Mesenchymal stem cell (in vitro differentiated cells and primary cell): ENCODE measurements around the gene BLOC1S3.

Experiments
- DNase-seq: peaks from one replicate; pipeline ENCODE4 v3.0.0-alpha.2; 2013
- H2AFZ ChIP-seq: one replicate; pipeline ENCODE4 v1.6.1; 2013; ENCODE audit warnings: low read depth, mild to moderate bottlenecking, control low read depth, inconsistent platforms, low read length, moderate library complexity
- H2AK5ac ChIP-seq: 2 replicates; pipeline ENCODE4 v1.6.1; 2013; ENCODE audit warnings: low read length, moderate library complexity, mild to moderate bottlenecking, inconsistent platforms; ENCODE audit not compliant: severe bottlenecking
- H2BK120ac ChIP-seq: one replicate; pipeline ENCODE4 v1.6.1; 2013; ENCODE audit warnings: low read depth, mild to moderate bottlenecking, inconsistent platforms, low read length, moderate library complexity
- H2BK12ac ChIP-seq, 2 experiments: one replicate each; pipeline ENCODE4 v1.6.1; 2013; ENCODE audit warnings: inconsistent platforms in 2 of 2, low read length in 2 of 2, mild to moderate bottlenecking in 2 of 2, moderate library complexity in 2 of 2, control low read depth in 1 of 2
- H2BK15ac ChIP-seq: one replicate; pipeline ENCODE4 v1.6.1; 2013; ENCODE audit warnings: mild to moderate bottlenecking, low read depth, inconsistent platforms; ENCODE audit not compliant: poor library complexity, severe bottlenecking
- H2BK5ac ChIP-seq: 2 replicates; pipeline ENCODE4 v1.6.1; 2013; ENCODE audit warnings: low read depth, mild to moderate bottlenecking, low read length, control low read depth, inconsistent platforms; ENCODE audit not compliant: poor library complexity, severe bottlenecking
- H3K14ac ChIP-seq, 2 experiments: one replicate each; pipeline ENCODE4 v1.6.1; 2013; ENCODE audit warnings: inconsistent platforms in 2 of 2, low read length in 2 of 2, control low read depth in 1 of 2, mild to moderate bottlenecking in 1 of 2, moderate library complexity in 1 of 2
- H3K18ac ChIP-seq, 2 experiments: one replicate each; pipeline ENCODE4 v1.6.1; 2013; ENCODE audit warnings: inconsistent platforms in 2 of 2, low read length in 2 of 2, control low read depth in 1 of 2, low read depth in 1 of 2, mild to moderate bottlenecking in 1 of 2
- H3K23ac ChIP-seq, 2 experiments: one replicate each; pipeline ENCODE4 v1.6.1; 2013; ENCODE audit warnings: inconsistent platforms in 2 of 2, low read length in 2 of 2, mild to moderate bottlenecking in 2 of 2, moderate library complexity in 2 of 2, control low read depth in 1 of 2
- H3K27ac ChIP-seq: 2 replicates; pipeline ENCODE4 v1.5.1; 2013; ENCODE audit warnings: mild to moderate bottlenecking, moderate library complexity, low read length, control low read depth, inconsistent platforms; ENCODE audit not compliant: poor library complexity, severe bottlenecking
- H3K27me3 ChIP-seq, 2 experiments: 2 replicates each; pipeline versions ENCODE4 v1.6.1 to v1.7.0; 2013; ENCODE audit warnings: low read length in 2 of 2, mild to moderate bottlenecking in 2 of 2, moderate library complexity in 2 of 2, control low read depth in 1 of 2, inconsistent platforms in 1 of 2; ENCODE audit not compliant: control insufficient read depth in 1 of 2, insufficient read depth in 1 of 2
- H3K36me3 ChIP-seq, 2 experiments: 2 replicates each; pipeline versions ENCODE4 v1.6.1 to v1.7.0; 2013; ENCODE audit warnings: low read length in 2 of 2, control low read depth in 1 of 2, inconsistent platforms in 1 of 2, low read depth in 1 of 2, mild to moderate bottlenecking in 1 of 2; ENCODE audit not compliant: insufficient read depth in 2 of 2, control insufficient read depth in 1 of 2
- H3K4ac ChIP-seq, 2 experiments: one replicate each; pipeline ENCODE4 v1.6.1; 2013; ENCODE audit warnings: inconsistent platforms in 2 of 2, low read length in 2 of 2, mild to moderate bottlenecking in 2 of 2, moderate library complexity in 2 of 2, control low read depth in 1 of 2, low read depth in 1 of 2
- H3K4me1 ChIP-seq: 2 replicates; pipeline ENCODE4 v1.6.1; 2013; ENCODE audit warnings: low read depth, low read length, control low read depth; ENCODE audit not compliant: control insufficient read depth, insufficient read depth
- H3K4me2 ChIP-seq: 2 replicates; pipeline ENCODE4 v1.6.1; 2013; ENCODE audit warnings: low read length, mild to moderate bottlenecking, inconsistent platforms; ENCODE audit not compliant: poor library complexity, severe bottlenecking
- H3K4me3 ChIP-seq, 2 experiments: 2 replicates each; pipeline versions ENCODE4 v1.5.1 to v1.7.0; 2013; ENCODE audit warnings: low read length in 2 of 2, mild to moderate bottlenecking in 2 of 2, control low read depth in 1 of 2, low read depth in 1 of 2; ENCODE audit not compliant: insufficient read depth in 1 of 2
- H3K79me1 ChIP-seq: replicated peaks from 2 replicates; pipeline ENCODE4 v1.6.1; 2013; ENCODE audit warnings: mild to moderate bottlenecking, control low read depth, low read length, inconsistent platforms; ENCODE audit not compliant: poor library complexity, severe bottlenecking
- H3K9ac ChIP-seq: 2 replicates; pipeline ENCODE4 v1.7.0; 2013; ENCODE audit warnings: mild to moderate bottlenecking, low read length, moderate library complexity
- H3K9me3 ChIP-seq: 2 replicates; pipeline ENCODE4 v1.7.0; 2013; ENCODE audit warnings: mild to moderate bottlenecking, low read length; ENCODE audit not compliant: control insufficient read depth
- H4K8ac ChIP-seq: one replicate; pipeline ENCODE4 v1.6.1; 2013; ENCODE audit warnings: inconsistent platforms, mild to moderate bottlenecking, low read length, moderate library complexity
- H4K91ac ChIP-seq: one replicate; pipeline ENCODE4 v1.6.1; 2013; ENCODE audit warnings: mild to moderate bottlenecking, low read length, inconsistent platforms
- WGBS: methylation state at CpG from one replicate; pipeline ENCODE4 v1.1.7; 2013; ENCODE audit warnings: mixed read lengths; 5-methylcytosine and 5-hydroxymethylcytosine counted together

Gene BLOC1S3

GRCh38 chr19:45158503-45159209, 19.9 kb upstream of the BLOC1S3 start:
- Histone ChIP-seq H2BK12ac (no peak overlapping the region), H3K14ac (no peak overlapping the region), H3K36me3 (peaks cover 0 to 1% of the 10 kb centered on the region in 2 experiments), H2BK15ac (no peak overlapping the region), H3K79me1 (no peaks in the 10 kb centered on the region), H3K4me3 (no peak overlapping the region), H3K27me3 (peaks cover 63 to 65% of the 10 kb centered on the region in 2 experiments), H3K4me2 (no peak overlapping the region), H2AFZ (no peak overlapping the region), H2BK120ac (no peak overlapping the region), H2AK5ac (no peak overlapping the region), H3K9ac (no peak overlapping the region), H3K23ac (no peak overlapping the region), H3K9me3 (no peaks in the 10 kb centered on the region), H2BK5ac (no peak overlapping the region), H3K4ac (no peak overlapping the region), H3K4me1 (peaks cover 18% of the 10 kb centered on the region), H3K27ac (no peak overlapping the region), H4K8ac (no peak overlapping the region), H3K18ac (no peak overlapping the region), H4K91ac (no peak overlapping the region)
- DNase-seq: no peak
- 95% methylated on average over 25 of the region's 27 CpGs for WGBS

- H3K4ac ChIP-seq: no peak overlapping the region
- no peak overlapping the region for H3K27ac ChIP-seq
- no peak for DNase-seq
- no peak overlapping the region for H2BK120ac ChIP-seq
- H4K8ac ChIP-seq: no peak overlapping the region
- WGBS: 84% methylated on average over 10 of the region's 12 CpGs
- peaks cover 60 to 61% of the 10 kb centered on the region in 2 experiments for H3K27me3 ChIP-seq
- H2BK12ac ChIP-seq: no peak overlapping the region
- no peak overlapping the region for H2BK15ac ChIP-seq
- no peak overlapping the region for H2BK5ac ChIP-seq
- H3K36me3 ChIP-seq: no peaks in the 10 kb centered on the region
- no peak overlapping the region for H3K9ac ChIP-seq
- H3K4me2 ChIP-seq: no peak overlapping the region
- no peak overlapping the region for H4K91ac ChIP-seq
- no peak overlapping the region for H2AFZ ChIP-seq
- no peak overlapping the region for H3K14ac ChIP-seq
- no peak overlapping the region for H2AK5ac ChIP-seq
- no peak overlapping the region for H3K4me3 ChIP-seq
- H3K9me3 ChIP-seq: no peaks in the 10 kb centered on the region
- H3K18ac ChIP-seq: no peak overlapping the region
- H3K4me1 ChIP-seq: peaks cover 14% of the 10 kb centered on the region
- H3K23ac ChIP-seq: no peak overlapping the region
- no peaks in the 10 kb centered on the region for H3K79me1 ChIP-seq
Measured at GRCh38 chr19:45159210-45159970, 19.2 kb upstream of the BLOC1S3 start.

GRCh38 chr19:45159971-45160324, 18.6 kb upstream of the BLOC1S3 start:
- 85% methylated on average over 10 of the region's 10 CpGs for WGBS
- no peak overlapping the region for H3K18ac ChIP-seq
- no peak for DNase-seq
- H2AK5ac ChIP-seq: no peak overlapping the region
- no peak overlapping the region for H3K4me3 ChIP-seq
- H4K8ac ChIP-seq: no peak overlapping the region
- no peak overlapping the region for H3K23ac ChIP-seq
- H2BK12ac ChIP-seq: no peak overlapping the region
- no peak overlapping the region for H3K14ac ChIP-seq
- no peaks in the 10 kb centered on the region for H3K36me3 ChIP-seq
- peaks cover 16% of the 10 kb centered on the region for H3K4me1 ChIP-seq
- H3K4me2 ChIP-seq: no peak overlapping the region
- no peak overlapping the region for H2AFZ ChIP-seq
- no peaks in the 10 kb centered on the region for H3K9me3 ChIP-seq
- no peak overlapping the region for H3K27ac ChIP-seq
- H3K9ac ChIP-seq: no peak overlapping the region
- no peak overlapping the region for H2BK15ac ChIP-seq
- H3K27me3 ChIP-seq: peaks cover 59 to 61% of the 10 kb centered on the region in 2 experiments
- H4K91ac ChIP-seq: no peak overlapping the region
- H3K79me1 ChIP-seq: no peaks in the 10 kb centered on the region
- H3K4ac ChIP-seq: no peak overlapping the region
- H2BK5ac ChIP-seq: no peak overlapping the region
- H2BK120ac ChIP-seq: no peak overlapping the region

GRCh38 chr19:45160870-45161737, 17.5 kb upstream of the BLOC1S3 start, which contains the start of gene NKPD1:
Gene NKPD1 (minus strand): TSS chr19:45160982. CDS start chr19:45160150, 832 bp downstream.
- Histone ChIP-seq H2BK12ac (no peak within 1 kb of the TSS), H2BK15ac (no peak within 1 kb of the TSS), H3K79me1 (no peaks in the 10 kb centered on the region), H4K8ac (no peak within 1 kb of the TSS), H3K27ac (no peak within 1 kb of the TSS), H2AFZ (no peak within 1 kb of the TSS), H3K27me3 (peaks cover 52 to 56% of the 10 kb centered on the region in 2 experiments), H3K4me3 (no peak within 1 kb of the TSS), H4K91ac (peak within 1 kb of the TSS; percentile 35), H3K4me2 (no peak within 1 kb of the TSS), H2BK5ac (no peak within 1 kb of the TSS), H3K4me1 (peaks cover 12% of the 10 kb centered on the region), H2BK120ac (no peak within 1 kb of the TSS), H3K9ac (no peak within 1 kb of the TSS), H2AK5ac (no peak within 1 kb of the TSS), H3K14ac (peak within 1 kb of the TSS in 1 of 2 experiments; percentile 12), H3K18ac (no peak within 1 kb of the TSS), H3K23ac (peak within 1 kb of the TSS in 1 of 2 experiments; percentile 2), H3K36me3 (no peaks in the 10 kb centered on the region), H3K4ac (no peak within 1 kb of the TSS), H3K9me3 (no peaks in the 10 kb centered on the region)
- 70% methylated on average over 29 of the region's 29 CpGs for WGBS
- DNase-seq: no peak
